ENCODE data around the gene KCNJ11.

Gene KCNJ11

DNA sequence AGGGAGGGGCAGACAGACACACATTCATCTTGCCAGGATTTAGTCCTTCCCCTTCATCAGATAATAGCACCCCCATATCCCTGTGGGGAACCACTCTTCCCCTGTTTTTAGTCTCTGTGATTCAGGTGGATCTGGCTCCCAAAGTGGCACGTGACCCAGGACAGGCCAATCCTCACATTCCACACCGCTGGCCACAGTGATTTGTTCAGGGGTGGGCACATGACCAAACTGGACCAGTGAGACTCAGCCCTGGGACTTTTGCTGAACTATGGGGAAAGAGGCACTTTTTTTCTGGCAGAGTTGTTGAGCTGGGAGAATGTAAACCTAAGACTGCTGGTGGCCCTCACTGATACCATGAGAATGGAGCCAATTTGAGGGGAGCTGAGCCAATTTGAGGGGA, 19.1 kb upstream of the KCNJ11 start:
- Histone ChIP-seq H3K27ac (ENCODE audit: low read length) (no peak overlapping the region), H3K9ac (ENCODE audit: low read depth, low read length) (no peak overlapping the region), H3K4me3 (ENCODE audit: low read length) (no peak overlapping the region), H3K9me3 (ENCODE audit: insufficient read depth, low read depth, low read length) (no peaks in the 10 kb centered on the region), H3K4me1 (ENCODE audit: insufficient read depth, low read length) (no peaks in the 10 kb centered on the region), H3K27me3 (ENCODE audit: insufficient read depth, low read length) (no peaks in the 10 kb centered on the region), H3K36me3 (ENCODE audit: insufficient read depth, low read depth, low read length) (no peaks in the 10 kb centered on the region)

DNA sequence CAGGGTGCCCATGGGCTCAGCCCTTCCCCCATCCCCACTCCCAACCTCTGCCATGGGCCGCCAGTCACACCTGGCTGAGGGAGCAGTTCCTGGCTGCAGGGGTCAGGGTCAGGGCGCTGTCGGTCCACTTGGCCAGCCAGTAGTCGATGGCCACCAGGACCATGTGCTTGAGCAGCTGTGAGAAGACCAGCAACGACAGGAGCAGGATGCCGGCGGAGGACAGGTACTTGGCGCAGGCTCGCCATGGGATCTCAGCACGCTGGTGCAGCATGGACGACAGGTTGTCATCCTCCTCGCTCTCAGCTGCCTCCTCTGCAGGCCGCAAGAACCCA, 18.3 kb upstream of the KCNJ11 start:
- Histone ChIP-seq H3K27me3 (ENCODE audit: insufficient read depth, low read length) (no peaks in the 10 kb centered on the region), H3K9me3 (ENCODE audit: insufficient read depth, low read depth, low read length) (no peaks in the 10 kb centered on the region), H3K36me3 (ENCODE audit: insufficient read depth, low read depth, low read length) (no peaks in the 10 kb centered on the region), H3K27ac (ENCODE audit: low read length) (no peak overlapping the region), H3K4me3 (ENCODE audit: low read length) (no peak overlapping the region), H3K4me1 (ENCODE audit: insufficient read depth, low read length) (no peaks in the 10 kb centered on the region), H3K9ac (ENCODE audit: low read depth, low read length) (no peak overlapping the region)

DNA sequence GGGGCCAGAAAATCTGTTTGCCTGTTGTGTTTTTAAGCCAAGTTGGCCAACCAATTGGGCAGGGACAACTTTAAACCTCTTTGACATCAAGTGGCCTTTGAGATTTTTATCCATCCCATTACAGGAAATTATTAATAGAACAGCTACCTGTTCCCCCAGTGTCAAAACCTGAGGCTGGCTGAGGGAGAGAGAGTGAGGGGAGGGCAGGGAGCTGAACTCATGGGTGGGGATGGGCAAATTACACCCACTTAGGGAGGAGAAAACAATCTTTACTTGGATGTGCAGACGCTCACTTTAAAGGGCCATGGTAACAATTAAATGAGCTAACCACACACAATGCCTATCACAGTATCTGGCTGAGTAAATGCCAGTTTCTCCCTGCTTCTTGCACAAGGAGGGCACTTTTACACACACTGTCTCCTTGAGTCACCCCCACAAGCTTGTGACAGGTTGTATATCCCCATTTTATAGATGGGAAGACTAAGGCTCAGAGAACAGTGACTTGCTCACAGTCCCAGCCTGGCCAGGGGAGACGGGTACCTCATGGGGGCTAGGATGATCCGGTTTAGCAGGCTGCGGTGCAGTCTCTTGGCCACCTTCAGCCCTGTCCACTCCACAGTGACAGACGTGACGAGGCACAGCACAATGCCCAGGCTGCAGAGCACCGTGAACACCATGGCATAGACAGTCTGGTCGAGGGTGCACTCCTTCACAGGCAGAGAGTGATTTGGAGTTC, 17.8 kb upstream of the KCNJ11 start:
- H3K9me3 ChIP-seq (ENCODE audit: insufficient read depth, low read depth, low read length) = no peaks in the 10 kb centered on the region
- H3K4me1 ChIP-seq (ENCODE audit: insufficient read depth, low read length) = no peaks in the 10 kb centered on the region
- no peak overlapping the region for H3K9ac ChIP-seq (ENCODE audit: low read depth, low read length)
- H3K36me3 ChIP-seq (ENCODE audit: insufficient read depth, low read depth, low read length) = no peaks in the 10 kb centered on the region
- H3K27ac ChIP-seq (ENCODE audit: low read length) = no peak overlapping the region
- no peaks in the 10 kb centered on the region for H3K27me3 ChIP-seq (ENCODE audit: insufficient read depth, low read length)
- no peak overlapping the region for H3K4me3 ChIP-seq (ENCODE audit: low read length)

DNA sequence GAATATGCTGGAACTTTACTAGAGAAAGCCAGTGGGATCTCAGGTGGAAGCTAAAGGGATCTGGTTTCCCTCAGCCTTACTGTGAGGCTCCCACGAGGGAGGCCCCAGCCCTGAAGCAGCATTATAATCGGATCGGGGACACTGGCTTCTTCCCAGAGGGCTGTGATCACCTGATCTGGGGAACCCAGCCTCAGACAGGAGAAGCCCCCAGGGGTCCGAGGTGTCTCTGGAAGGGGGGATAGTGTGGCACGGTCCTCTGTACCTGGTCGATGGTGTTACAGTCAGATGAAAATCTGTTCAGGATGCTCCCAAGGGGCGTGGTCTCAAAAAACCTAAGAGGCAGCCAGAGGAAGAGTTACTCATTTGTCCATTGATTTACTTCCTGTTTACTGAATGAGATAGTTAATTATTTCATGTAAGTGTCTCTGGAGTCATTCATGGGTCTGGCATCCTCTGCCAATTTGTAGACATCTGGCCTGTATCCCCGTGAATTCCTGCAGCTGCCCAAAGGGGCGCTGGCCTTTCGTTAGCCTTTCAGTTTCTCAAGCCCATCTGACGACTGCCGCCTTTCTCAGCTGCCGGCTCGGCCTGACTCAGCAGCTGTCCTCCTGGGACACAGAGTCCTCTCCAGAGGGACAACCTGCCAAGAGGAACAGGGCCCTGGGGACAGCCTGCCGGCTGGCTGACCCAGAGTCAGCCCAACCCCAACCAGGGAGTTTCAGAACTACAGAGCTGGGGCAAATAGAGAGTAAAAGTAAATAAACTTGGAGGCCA, 17.0 kb upstream of the KCNJ11 start:
- no peaks in the 10 kb centered on the region for H3K9me3 ChIP-seq (ENCODE audit: insufficient read depth, low read depth, low read length)
- H3K27ac ChIP-seq (ENCODE audit: low read length) = no peak overlapping the region
- no peaks in the 10 kb centered on the region for H3K27me3 ChIP-seq (ENCODE audit: insufficient read depth, low read length)
- H3K36me3 ChIP-seq (ENCODE audit: insufficient read depth, low read depth, low read length) = no peaks in the 10 kb centered on the region
- no peak overlapping the region for H3K4me3 ChIP-seq (ENCODE audit: low read length)
- no peaks in the 10 kb centered on the region for H3K4me1 ChIP-seq (ENCODE audit: insufficient read depth, low read length)
- H3K9ac ChIP-seq (ENCODE audit: low read depth, low read length) = no peak overlapping the region

DNA sequence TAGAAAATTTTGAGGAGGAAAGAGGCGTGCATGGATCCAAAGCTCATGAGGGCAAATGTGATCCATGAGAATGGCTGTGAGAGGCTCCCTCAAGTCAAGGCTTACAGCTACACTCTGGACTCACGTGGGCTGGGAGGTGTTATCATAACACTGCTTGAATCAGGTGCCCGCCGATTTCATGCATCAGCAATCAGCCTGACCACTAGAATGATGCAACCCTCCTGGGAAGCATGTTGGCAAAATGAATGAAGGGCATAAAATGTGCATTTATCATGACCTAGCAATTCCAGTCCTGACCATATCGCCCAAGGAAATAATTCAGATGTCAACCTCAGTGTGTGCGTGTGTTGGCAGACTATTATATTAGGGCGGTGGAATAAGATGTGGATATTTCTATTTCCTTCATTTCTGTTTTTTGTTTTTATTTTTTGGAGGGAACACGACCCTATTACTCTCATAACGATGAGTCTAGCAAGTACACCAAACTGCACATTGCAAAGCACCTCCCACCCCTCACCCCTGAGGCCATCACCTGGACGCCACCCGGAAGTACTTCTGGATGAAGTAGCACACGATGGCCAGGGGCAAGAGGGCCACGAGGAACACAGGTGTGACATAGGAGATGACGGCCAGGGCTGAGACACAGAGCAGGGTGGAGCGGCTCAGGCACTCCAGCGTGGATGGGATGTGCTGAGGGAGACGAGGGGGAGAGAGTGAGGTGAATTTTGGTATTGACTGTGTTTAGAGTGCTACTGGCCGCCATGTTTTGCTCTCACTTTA, 15.7 kb upstream of the KCNJ11 start:
- Histone ChIP-seq H3K4me1 (ENCODE audit: insufficient read depth, low read length) (no peaks in the 10 kb centered on the region), H3K36me3 (ENCODE audit: insufficient read depth, low read depth, low read length) (no peaks in the 10 kb centered on the region), H3K9ac (ENCODE audit: low read depth, low read length) (no peak overlapping the region), H3K9me3 (ENCODE audit: insufficient read depth, low read depth, low read length) (no peaks in the 10 kb centered on the region), H3K27me3 (ENCODE audit: insufficient read depth, low read length) (no peaks in the 10 kb centered on the region), H3K27ac (ENCODE audit: low read length) (no peak overlapping the region), H3K4me3 (ENCODE audit: low read length) (no peak overlapping the region)

DNA sequence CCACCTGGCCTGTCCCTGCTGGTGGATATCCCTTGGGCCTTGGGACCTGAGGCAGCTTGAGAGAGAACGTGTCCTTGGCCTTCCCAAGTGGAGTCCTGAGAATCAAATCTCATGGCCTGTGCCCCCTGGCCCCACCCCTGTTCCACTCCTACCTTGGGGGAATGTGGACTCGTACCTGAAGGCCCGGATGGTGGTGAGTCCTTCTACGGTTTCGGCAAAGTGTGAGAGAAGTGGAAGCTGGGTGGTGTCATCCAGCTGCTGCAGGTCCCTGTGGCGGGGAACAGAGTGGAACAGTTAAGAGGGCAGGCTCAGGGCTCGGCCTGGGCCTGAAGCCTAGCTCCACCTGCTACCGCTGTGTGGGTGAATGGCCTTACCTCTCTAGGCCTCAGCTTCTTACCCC, 14.0 kb upstream of the KCNJ11 start:
- Histone ChIP-seq H3K4me1 (ENCODE audit: insufficient read depth, low read length) (no peaks in the 10 kb centered on the region), H3K27me3 (ENCODE audit: insufficient read depth, low read length) (no peaks in the 10 kb centered on the region), H3K9ac (ENCODE audit: low read depth, low read length) (no peak overlapping the region), H3K4me3 (ENCODE audit: low read length) (no peak overlapping the region), H3K36me3 (ENCODE audit: insufficient read depth, low read depth, low read length) (no peaks in the 10 kb centered on the region), H3K27ac (ENCODE audit: low read length) (no peak overlapping the region), H3K9me3 (ENCODE audit: insufficient read depth, low read depth, low read length) (no peaks in the 10 kb centered on the region)

DNA sequence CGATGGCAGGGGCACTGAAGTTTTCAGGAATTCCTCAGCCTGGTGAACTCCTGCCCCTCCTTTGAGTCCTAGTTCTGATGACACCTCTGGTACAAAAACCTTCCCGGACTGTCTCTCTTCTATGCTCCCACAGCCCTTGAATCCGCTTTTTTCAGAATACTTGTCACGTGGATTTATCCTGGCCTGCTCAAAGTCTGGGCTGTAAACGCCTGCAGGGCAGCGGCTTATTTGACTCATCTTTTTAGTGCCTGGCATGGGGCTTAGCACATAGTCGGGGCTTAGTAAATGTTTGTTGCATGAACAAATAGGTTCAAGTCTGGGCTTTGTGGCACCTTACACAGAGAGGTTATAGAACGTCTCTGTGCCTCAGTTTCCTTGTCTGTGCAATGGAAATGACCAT, 13.4 kb upstream of the KCNJ11 start:
- H3K36me3 ChIP-seq (ENCODE audit: insufficient read depth, low read depth, low read length) = no peaks in the 10 kb centered on the region
- H3K27ac ChIP-seq (ENCODE audit: low read length) = no peak overlapping the region
- no peaks in the 10 kb centered on the region for H3K4me1 ChIP-seq (ENCODE audit: insufficient read depth, low read length)
- no peak overlapping the region for H3K9ac ChIP-seq (ENCODE audit: low read depth, low read length)
- H3K4me3 ChIP-seq (ENCODE audit: low read length) = no peak overlapping the region
- H3K27me3 ChIP-seq (ENCODE audit: insufficient read depth, low read length) = no peaks in the 10 kb centered on the region
- no peaks in the 10 kb centered on the region for H3K9me3 ChIP-seq (ENCODE audit: insufficient read depth, low read depth, low read length)

DNA sequence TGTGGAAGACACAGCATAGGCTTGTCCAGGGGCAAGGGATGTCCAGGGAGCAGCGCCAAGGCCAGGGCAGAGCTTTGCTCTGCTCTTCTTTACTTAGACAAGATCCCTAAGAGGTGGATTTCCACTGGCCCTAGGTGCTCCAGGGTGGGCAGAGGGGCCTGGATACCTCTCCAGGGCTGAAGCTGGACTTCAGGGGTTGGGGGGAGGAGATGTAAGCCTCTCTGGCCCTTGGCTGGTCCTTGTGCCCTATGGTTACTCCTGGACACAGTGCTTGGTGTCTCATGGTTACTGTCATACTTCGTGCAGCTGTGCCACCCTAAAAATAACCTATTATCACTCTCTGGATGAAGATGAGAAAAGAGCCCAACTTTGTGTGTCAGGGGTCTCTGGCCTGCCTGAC, 12.9 kb upstream of the KCNJ11 start:
- no peak overlapping the region for H3K27ac ChIP-seq (ENCODE audit: low read length)
- H3K4me1 ChIP-seq (ENCODE audit: insufficient read depth, low read length) = no peaks in the 10 kb centered on the region
- no peaks in the 10 kb centered on the region for H3K36me3 ChIP-seq (ENCODE audit: insufficient read depth, low read depth, low read length)
- no peak overlapping the region for H3K9ac ChIP-seq (ENCODE audit: low read depth, low read length)
- H3K4me3 ChIP-seq (ENCODE audit: low read length) = no peak overlapping the region
- H3K27me3 ChIP-seq (ENCODE audit: insufficient read depth, low read length) = no peaks in the 10 kb centered on the region
- H3K9me3 ChIP-seq (ENCODE audit: insufficient read depth, low read depth, low read length) = no peaks in the 10 kb centered on the region

DNA sequence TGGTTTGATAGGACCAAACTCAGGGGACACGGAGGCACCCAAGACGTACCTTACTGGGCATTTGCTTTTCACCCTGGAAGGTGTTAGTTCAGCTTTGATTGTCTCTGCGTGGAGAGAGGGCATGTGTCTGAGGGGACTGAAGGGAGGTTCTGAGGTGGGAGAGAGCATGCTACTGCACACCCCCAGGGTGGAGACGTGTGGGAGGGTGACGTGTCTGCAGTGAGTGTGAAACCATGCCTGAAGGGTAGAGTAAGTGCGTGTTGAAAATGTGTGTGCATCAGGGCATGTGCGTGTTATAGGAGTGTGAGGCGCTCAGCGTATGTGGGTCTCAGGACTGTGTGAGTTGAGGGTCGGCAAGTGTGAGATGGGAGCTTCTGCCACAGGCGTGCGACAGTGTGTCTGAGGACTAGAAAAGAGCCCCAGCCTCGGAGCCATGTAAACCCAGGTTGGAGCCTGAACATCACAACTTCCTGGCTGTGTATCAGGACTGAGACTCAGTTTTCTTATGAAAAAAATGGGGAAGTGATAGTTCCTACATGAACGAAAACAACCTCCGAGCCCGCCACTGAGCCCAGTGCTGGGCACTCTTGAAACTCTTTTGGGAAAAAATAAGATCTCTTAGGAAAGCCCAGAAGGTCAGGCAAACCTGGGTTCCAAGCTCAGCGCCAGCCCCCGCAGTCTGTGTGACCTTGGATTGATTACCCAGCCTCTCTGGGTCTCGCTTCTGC, 11.8 kb upstream of the KCNJ11 start:
- H3K9ac ChIP-seq (ENCODE audit: low read depth, low read length) = no peak overlapping the region
- no peak overlapping the region for H3K4me3 ChIP-seq (ENCODE audit: low read length)
- no peaks in the 10 kb centered on the region for H3K4me1 ChIP-seq (ENCODE audit: insufficient read depth, low read length)
- H3K27ac ChIP-seq (ENCODE audit: low read length) = no peak overlapping the region
- H3K27me3 ChIP-seq (ENCODE audit: insufficient read depth, low read length) = no peaks in the 10 kb centered on the region
- H3K36me3 ChIP-seq (ENCODE audit: insufficient read depth, low read depth, low read length) = no peaks in the 10 kb centered on the region
- no peaks in the 10 kb centered on the region for H3K9me3 ChIP-seq (ENCODE audit: insufficient read depth, low read depth, low read length)

DNA sequence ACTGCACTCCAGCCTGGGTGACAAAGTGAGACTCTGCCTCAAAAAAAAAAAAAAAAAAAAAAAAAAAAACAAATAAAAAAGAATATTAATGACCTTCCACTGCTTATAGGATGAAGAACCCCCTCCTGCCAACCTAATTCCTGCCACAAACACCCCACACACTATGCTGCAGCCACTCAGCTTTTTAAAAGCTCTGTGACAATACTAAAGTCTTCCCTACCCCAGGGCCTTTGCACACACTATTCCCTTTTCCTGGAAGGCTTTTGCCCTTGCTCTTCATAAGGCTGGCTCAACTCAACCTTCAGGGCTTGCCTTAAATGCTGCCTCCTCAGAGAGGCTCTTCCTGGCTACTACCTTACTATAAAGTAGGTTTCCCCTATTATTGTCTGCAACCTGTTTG, 10.8 kb upstream of the KCNJ11 start:
- Histone ChIP-seq H3K4me1 (ENCODE audit: insufficient read depth, low read length) (no peaks in the 10 kb centered on the region), H3K36me3 (ENCODE audit: insufficient read depth, low read depth, low read length) (no peaks in the 10 kb centered on the region), H3K9ac (ENCODE audit: low read depth, low read length) (no peak overlapping the region), H3K9me3 (ENCODE audit: insufficient read depth, low read depth, low read length) (no peaks in the 10 kb centered on the region), H3K27ac (ENCODE audit: low read length) (no peak overlapping the region), H3K27me3 (ENCODE audit: insufficient read depth, low read length) (no peaks in the 10 kb centered on the region), H3K4me3 (ENCODE audit: low read length) (no peak overlapping the region)

DNA sequence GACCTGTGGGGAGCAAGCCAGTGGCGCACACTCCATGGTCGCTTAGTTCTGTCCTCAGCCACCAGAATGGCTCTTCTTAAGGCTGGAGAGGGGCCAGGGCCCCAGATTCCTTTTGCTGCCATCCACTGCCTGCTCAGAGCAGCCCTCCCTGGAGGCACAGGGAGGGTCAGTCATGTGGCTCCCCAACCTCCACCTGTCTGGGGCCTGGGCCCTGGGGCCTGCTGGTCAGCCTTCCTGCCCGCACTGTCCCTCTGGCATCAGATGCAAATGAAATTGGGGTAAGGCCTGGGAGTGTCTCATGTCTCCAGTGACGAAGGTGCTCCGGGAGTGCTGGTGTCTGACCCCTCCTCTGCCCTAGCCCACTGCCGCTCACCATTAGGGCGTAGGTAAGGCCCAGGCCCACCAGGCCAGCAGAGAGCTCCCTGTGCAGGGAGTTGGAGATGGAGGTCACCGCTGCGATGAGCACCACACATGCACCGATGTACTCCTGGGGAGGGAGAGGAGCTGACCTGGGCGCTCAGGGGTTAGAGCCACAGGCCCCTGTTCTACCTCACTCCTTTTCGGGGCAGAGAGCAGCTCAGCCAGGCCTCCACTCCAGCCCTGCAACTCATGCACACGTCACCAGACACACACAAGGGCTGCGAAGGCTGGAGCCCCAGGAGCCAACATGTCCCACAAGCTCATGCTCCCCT, 9.0 kb upstream of the KCNJ11 start:
- Histone ChIP-seq H3K9ac (ENCODE audit: low read depth, low read length) (no peak overlapping the region), H3K27ac (ENCODE audit: low read length) (no peak overlapping the region), H3K4me3 (ENCODE audit: low read length) (no peak overlapping the region), H3K4me1 (ENCODE audit: insufficient read depth, low read length) (no peaks in the 10 kb centered on the region), H3K36me3 (ENCODE audit: insufficient read depth, low read depth, low read length) (no peaks in the 10 kb centered on the region), H3K9me3 (ENCODE audit: insufficient read depth, low read depth, low read length) (no peaks in the 10 kb centered on the region), H3K27me3 (ENCODE audit: insufficient read depth, low read length) (no peaks in the 10 kb centered on the region)

Measured in iPS-20b (cell line).